ENCODE results near the gene DISC1. TPM values are rescaled to one million over a fixed set of nuclear protein-coding genes. Genes with fewer than 3 reads are reported as not detected.

DISC1 gene
- total RNA-seq, 1 experiment from 2014 or later, result 1.8 TPM

DNA sequence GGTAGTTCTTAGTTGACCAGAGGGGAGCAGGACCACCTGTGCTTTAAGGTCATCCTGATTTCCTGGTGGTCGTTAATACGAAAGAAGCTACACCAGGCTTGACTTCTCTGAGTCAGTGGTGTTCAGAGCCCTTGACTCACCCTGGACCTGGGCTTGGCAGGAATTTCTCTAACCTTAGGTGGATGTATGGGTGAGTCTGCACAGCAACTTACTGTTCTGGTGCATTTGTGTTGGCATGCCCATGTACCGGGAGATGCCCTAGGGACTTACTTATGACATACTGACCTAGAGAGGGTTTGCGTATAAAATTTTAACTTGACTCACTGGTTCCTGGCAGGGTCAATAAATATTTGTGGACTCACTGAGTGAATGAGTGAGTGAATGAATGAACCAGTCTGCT lies 304.6 kb downstream of the DISC1 start:
- BruUV-seq (replicated peaks), result no TSS peak
- no peaks in the 10 kb centered on the region for H3K36me3 ChIP-seq (ENCODE audit: insufficient read depth, low read length, poor library complexity, severe bottlenecking)
- H3K27ac ChIP-seq (ENCODE audit: low read depth, low read length, poor library complexity, severe bottlenecking), result no peak overlapping the region
- no peak for DNase-seq (ENCODE audit: low spot score)
- peaks cover 38% of the 10 kb centered on the region for H3K4me1 ChIP-seq (ENCODE audit: insufficient read depth, low read length, poor library complexity, severe bottlenecking)
- POLR2A ChIA-PET (ENCODE audit: low non-redundant PET), result no interaction called here
- CTCF ChIA-PET, result no interaction called here
- no peak overlapping the region for H3K4me3 ChIP-seq (ENCODE audit: low read depth, low read length, poor library complexity, severe bottlenecking)
- TF ChIP-seq, protein P1, sequence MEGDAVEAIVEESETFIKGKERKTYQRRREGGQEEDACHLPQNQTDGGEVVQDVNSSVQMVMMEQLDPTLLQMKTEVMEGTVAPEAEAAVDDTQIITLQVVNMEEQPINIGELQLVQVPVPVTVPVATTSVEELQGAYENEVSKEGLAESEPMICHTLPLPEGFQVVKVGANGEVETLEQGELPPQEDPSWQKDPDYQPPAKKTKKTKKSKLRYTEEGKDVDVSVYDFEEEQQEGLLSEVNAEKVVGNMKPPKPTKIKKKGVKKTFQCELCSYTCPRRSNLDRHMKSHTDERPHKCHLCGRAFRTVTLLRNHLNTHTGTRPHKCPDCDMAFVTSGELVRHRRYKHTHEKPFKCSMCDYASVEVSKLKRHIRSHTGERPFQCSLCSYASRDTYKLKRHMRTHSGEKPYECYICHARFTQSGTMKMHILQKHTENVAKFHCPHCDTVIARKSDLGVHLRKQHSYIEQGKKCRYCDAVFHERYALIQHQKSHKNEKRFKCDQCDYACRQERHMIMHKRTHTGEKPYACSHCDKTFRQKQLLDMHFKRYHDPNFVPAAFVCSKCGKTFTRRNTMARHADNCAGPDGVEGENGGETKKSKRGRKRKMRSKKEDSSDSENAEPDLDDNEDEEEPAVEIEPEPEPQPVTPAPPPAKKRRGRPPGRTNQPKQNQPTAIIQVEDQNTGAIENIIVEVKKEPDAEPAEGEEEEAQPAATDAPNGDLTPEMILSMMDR (conservative IDR thresholded peaks at IDR 0.05; ENCODE audit: low read depth, low read length), result no peak
- TF ChIP-seq EZH2 (IDR thresholded peaks at IDR 0.05; ENCODE audit: borderline replicate concordance, low read depth, low read length, poor library complexity, severe bottlenecking), result no peak
- H3K27me3 ChIP-seq (replicated peaks; ENCODE audit: insufficient read depth, low read depth, low read length, poor library complexity), result no peaks in the 10 kb centered on the region
- H3K9me3 ChIP-seq (ENCODE audit: low read depth, low read length, poor library complexity, severe bottlenecking), result peaks cover 10% of the 10 kb centered on the region
- intact Hi-C loops (cut with micrococcal nuclease; ENCODE audit: unreplicated experiment), result no loop called here

DNA sequence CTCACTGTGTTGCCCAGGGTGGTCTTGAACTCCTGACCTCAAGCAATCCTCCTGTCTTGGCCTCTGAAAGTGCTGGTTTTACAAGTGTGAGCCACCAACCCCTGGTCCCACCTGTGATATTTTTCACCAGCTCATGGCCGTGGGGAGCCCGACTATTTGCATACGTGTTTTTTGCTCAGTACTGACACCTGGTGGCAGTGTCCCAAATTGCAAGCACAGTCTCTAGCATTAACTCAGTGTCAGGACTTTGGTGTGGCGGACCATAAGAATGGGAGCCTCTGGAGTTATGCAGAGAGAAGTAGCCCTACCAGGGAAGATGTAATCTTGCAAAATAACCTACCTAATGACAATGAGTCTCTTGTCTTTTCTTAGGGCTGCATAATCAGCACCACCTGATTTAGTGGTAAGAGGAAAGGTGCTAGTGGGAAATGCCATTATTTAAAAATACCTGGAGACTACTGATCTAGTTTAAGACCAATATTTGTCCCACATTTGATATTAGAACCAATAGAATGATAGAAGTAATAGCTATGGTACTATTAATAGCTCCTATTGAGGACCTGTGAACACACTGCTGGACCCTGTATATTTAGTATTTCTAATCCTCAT lies 305.4 kb downstream of the DISC1 start:
- intact Hi-C loops (cut with micrococcal nuclease; ENCODE audit: unreplicated experiment), result no loop called here
- H3K27ac ChIP-seq (ENCODE audit: low read depth, low read length, poor library complexity, severe bottlenecking), result no peak overlapping the region
- ChIA-PET CTCF (no interaction called here), POLR2A (ENCODE audit: low non-redundant PET) (no interaction called here)
- H3K36me3 ChIP-seq (ENCODE audit: insufficient read depth, low read length, poor library complexity, severe bottlenecking), result no peaks in the 10 kb centered on the region
- TF ChIP-seq, protein P1 (conservative IDR thresholded peaks at IDR 0.05; ENCODE audit: low read depth, low read length), result peak; percentile 69
- TF ChIP-seq EZH2 (IDR thresholded peaks at IDR 0.05; ENCODE audit: borderline replicate concordance, low read depth, low read length, poor library complexity, severe bottlenecking), result no peak
- H3K4me3 ChIP-seq (ENCODE audit: low read depth, low read length, poor library complexity, severe bottlenecking), result no peak overlapping the region
- peaks cover 46% of the 10 kb centered on the region for H3K4me1 ChIP-seq (ENCODE audit: insufficient read depth, low read length, poor library complexity, severe bottlenecking)
- no TSS peak for BruUV-seq (replicated peaks)
- peaks cover 10% of the 10 kb centered on the region for H3K9me3 ChIP-seq (ENCODE audit: low read depth, low read length, poor library complexity, severe bottlenecking)
- peak; percentile 47 for DNase-seq (ENCODE audit: low spot score)
- no peaks in the 10 kb centered on the region for H3K27me3 ChIP-seq (replicated peaks; ENCODE audit: insufficient read depth, low read depth, low read length, poor library complexity)

DNA sequence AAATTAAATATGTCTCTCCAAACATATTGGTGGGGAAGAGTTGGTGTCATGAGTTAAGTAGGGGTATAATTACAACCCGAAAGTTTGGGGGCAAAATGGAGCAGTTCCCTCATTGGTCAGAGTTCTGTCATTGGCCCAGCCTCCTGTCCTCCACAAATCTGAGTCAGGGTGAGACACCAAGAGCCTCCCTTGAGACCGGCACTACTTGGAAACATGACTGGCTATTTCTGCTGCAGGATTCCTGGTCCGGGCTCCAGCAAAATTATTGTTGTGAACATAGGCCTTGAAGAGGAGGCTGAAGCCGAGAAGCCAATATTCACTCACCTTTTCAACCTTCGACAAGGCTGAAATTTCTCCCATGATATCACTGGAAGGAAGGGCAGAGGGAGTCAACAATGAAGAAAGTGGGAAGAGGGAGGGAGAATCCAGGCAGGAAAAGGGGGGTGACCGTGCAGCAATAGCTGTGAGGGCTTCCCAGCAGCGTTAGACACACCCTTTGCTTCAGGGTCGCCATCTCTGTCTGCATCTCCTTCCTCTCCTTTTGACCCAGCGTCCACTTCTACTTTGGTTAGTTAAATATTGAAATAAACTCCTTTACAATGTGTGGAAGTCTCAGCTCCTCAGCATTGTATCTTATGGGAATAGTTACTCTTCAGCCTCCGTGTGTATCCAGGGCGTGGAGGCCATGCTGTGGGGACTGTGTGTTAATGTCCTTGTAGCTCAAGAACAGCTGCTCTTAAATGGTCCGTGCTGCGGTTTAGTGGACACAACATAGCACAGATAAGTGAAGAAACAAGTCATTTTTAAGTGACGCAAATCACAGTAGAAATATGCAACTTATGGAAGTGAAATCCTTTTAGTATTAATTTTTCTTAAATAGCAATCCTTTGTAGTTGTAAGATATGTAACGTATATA lies 307.4 kb downstream of the DISC1 start:
- TF ChIP-seq, protein P1 (conservative IDR thresholded peaks at IDR 0.05; ENCODE audit: low read depth, low read length), result no peak
- CTCF ChIA-PET, result interaction anchor here (0.6 kb wide), 1 partner anchor 11 kb away, joined by 7 read pairs; no protein-coding TSS in a partner anchor
- BruUV-seq (replicated peaks), result no TSS peak
- Histone ChIP-seq H3K27me3 (replicated peaks; ENCODE audit: insufficient read depth, low read depth, low read length, poor library complexity) (no peaks in the 10 kb centered on the region), H3K4me3 (ENCODE audit: low read depth, low read length, poor library complexity, severe bottlenecking) (no peak overlapping the region), H3K27ac (ENCODE audit: low read depth, low read length, poor library complexity, severe bottlenecking) (no peak overlapping the region), H3K4me1 (ENCODE audit: insufficient read depth, low read length, poor library complexity, severe bottlenecking) (peaks cover 62% of the 10 kb centered on the region), H3K36me3 (ENCODE audit: insufficient read depth, low read length, poor library complexity, severe bottlenecking) (no peaks in the 10 kb centered on the region), H3K9me3 (ENCODE audit: low read depth, low read length, poor library complexity, severe bottlenecking) (peaks cover 10% of the 10 kb centered on the region)
- POLR2A ChIA-PET (ENCODE audit: low non-redundant PET), result no interaction called here
- intact Hi-C loops (cut with micrococcal nuclease; ENCODE audit: unreplicated experiment), result no loop called here
- no peak for DNase-seq (ENCODE audit: low spot score)
